Transverse colon (tissue), 4 donors: ENCODE measurements around the gene MAP3K14. TPM values are rescaled to one million over a fixed set of nuclear protein-coding genes. Genes with fewer than 3 reads are reported as not detected.
"Not testable (repeated sequence)": the region's sequence is repeated elsewhere in the genome, so short reads cannot be mapped to it uniquely, and the experiment has no call there.

Experiments used
- DNase-seq: peaks from one replicate; pipeline ENCODE4 v3.0.0-alpha.2; 2019
- H3K27ac ChIP-seq, 4 donors: fragments of 200-600 bp; sonication (generic); 2 replicates each; pipeline ENCODE4 v1.5.1; 2016 to 2018; ENCODE audit warnings: inconsistent platforms in 4 of 4
- H3K27me3 ChIP-seq: fragments of 200-600 bp; sonication (generic); 2 replicates; pipeline ENCODE4 v1.5.1; 2017; ENCODE audit warnings: inconsistent platforms
- H3K36me3 ChIP-seq, 4 donors: fragments of 200-600 bp; sonication (generic); 2 replicates each; pipeline ENCODE4 v1.5.1; 2017 to 2019; ENCODE audit warnings: inconsistent platforms in 4 of 4
- H3K4me1 ChIP-seq, 4 donors: fragments of 200-600 bp; sonication (generic); 2 replicates each; pipeline ENCODE4 v1.5.1; 2017 to 2020; ENCODE audit warnings: inconsistent platforms in 4 of 4
- H3K4me3 ChIP-seq, 4 donors: fragments of 200-600 bp; sonication (generic); 1 replicate in 1 of 4; 2 replicates in 3 of 4; pipeline versions ENCODE4 v1.5.1 to v1.6.1; 2017 to 2019; ENCODE audit warnings: inconsistent platforms in 4 of 4
- H3K9me3 ChIP-seq, 2 donors: fragments of 200-600 bp; sonication (generic); 2 replicates each; pipeline ENCODE4 v1.5.1; 2017 to 2019; ENCODE audit warnings: inconsistent platforms in 2 of 2
- EP300 ChIP-seq: sonication (generic); formaldehyde crosslinking; IDR thresholded peaks from one replicate; pipeline ENCODE4 v1.6.1; 2017; ENCODE audit warnings: antibody characterized with exemption, low read depth
- POLR2A ChIP-seq: fragments of 450-650 bp; IDR thresholded peaks from one replicate; pipeline ENCODE4 v1.6.1; 2016; ENCODE audit warnings: antibody characterized with exemption, mild to moderate bottlenecking, moderate library complexity
- POLR2AphosphoS5 ChIP-seq, 3 donors: sonication (generic); formaldehyde crosslinking; IDR thresholded peaks; one replicate each; pipeline ENCODE4 v1.6.1; 2016; ENCODE audit warnings: antibody characterized with exemption in 3 of 3
- WGBS, 2 donors: methylation state at CpG; one replicate each; pipeline ENCODE4 v1.1.5; 2018; ENCODE audit warnings: low coverage in 1 of 2; 5-methylcytosine and 5-hydroxymethylcytosine counted together
- in situ Hi-C, 4 donors: fragments of 200-750 bp; cut with MboI; loops; one replicate each; pipeline versions ENCODE4 v1.15.0 to v1.15.1; 2017; ENCODE audit warnings: low sequenced_read_pairs in 3 of 4, low pct_ligation_motif_present in 1 of 4, low pct_unique_long_range_greater_than_20kb in 1 of 4
- intact Hi-C: fragments of 100-400 bp; cut with DNase I; formaldehyde crosslinking; loops from one replicate; pipeline ENCODE4 v1.15.1; 2023; ENCODE audit warnings: low total_unique reads
- total RNA-seq, 4 donors: library from RNA; depleted of rRNA; stranded (reverse); fragments of >200 nt; gene quantifications; one replicate each; pipeline ENCODE4 v1.1.0, GENCODE V29; 2016
- TF ChIP-seq, protein P1 (sequence below), 5 experiments: fragments of 200-600 bp in 3 of 5; fragments of 450-650 bp in 2 of 5; sonication (generic) in 3 of 5; IDR thresholded peaks; 1 replicate in 2 of 5; 2 replicates in 3 of 5; pipeline ENCODE4 v1.5.1; 2016 to 2017; ENCODE audit warnings: antibody characterized with exemption in 5 of 5, inconsistent platforms in 3 of 5, mild to moderate bottlenecking in 2 of 5, moderate library complexity in 1 of 5

Gene MAP3K14
- total RNA-seq, 4 donors from 2014 or later = 13.0 to 33.7 (median 18.7) TPM

DNA sequence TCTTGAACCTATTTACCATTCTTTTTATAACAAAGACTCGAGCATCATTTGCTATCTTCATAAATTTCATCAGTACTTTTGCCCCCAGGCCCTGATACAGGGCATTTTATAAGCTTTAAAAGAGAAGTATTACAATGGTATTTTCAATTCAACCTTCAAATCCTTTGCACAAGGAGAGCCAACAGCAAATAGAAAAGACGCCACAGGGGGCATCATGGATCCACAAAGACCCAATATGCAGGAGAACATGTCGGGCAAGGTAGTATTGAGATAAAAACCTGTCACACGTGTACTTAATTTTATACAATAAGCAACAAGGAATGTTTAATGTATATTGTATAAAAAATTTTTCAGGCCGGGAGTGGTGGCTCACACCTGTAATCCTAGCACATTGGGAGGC, 10.2 kb downstream of the MAP3K14 start:
- H3K27ac ChIP-seq = peak overlapping the region; percentile 99 to 100 (median 100)
- in situ Hi-C loops (no loop called here), intact Hi-C loops (no loop called here)
- H3K27me3 ChIP-seq = no peaks in the 10 kb centered on the region
- no peak for DNase-seq
- no peak overlapping the region for H3K4me3 ChIP-seq
- peaks cover 73 to 93% (median 79%) of the 10 kb centered on the region in 4 donors for H3K4me1 ChIP-seq
- no peaks in the 10 kb centered on the region for H3K36me3 ChIP-seq
- 54 to 66% methylated on average over 3 to 5 of the region's 5 CpGs for WGBS, 2 donors
- TF ChIP-seq POLR2AphosphoS5 (IDR thresholded peaks at IDR 0.05) (no peak), POLR2A (no peak), EP300 (no peak)
- TF ChIP-seq, protein P1, sequence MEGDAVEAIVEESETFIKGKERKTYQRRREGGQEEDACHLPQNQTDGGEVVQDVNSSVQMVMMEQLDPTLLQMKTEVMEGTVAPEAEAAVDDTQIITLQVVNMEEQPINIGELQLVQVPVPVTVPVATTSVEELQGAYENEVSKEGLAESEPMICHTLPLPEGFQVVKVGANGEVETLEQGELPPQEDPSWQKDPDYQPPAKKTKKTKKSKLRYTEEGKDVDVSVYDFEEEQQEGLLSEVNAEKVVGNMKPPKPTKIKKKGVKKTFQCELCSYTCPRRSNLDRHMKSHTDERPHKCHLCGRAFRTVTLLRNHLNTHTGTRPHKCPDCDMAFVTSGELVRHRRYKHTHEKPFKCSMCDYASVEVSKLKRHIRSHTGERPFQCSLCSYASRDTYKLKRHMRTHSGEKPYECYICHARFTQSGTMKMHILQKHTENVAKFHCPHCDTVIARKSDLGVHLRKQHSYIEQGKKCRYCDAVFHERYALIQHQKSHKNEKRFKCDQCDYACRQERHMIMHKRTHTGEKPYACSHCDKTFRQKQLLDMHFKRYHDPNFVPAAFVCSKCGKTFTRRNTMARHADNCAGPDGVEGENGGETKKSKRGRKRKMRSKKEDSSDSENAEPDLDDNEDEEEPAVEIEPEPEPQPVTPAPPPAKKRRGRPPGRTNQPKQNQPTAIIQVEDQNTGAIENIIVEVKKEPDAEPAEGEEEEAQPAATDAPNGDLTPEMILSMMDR (IDR thresholded peaks at IDR 0.05) = peak in 1 of 5 experiments; percentile 7
- no peaks in the 10 kb centered on the region for H3K9me3 ChIP-seq

GRCh38 chr17:45306094-45306493, 10.7 kb downstream of the MAP3K14 start:
- Histone ChIP-seq H3K4me1 (peaks cover 68 to 92% (median 74%) of the 10 kb centered on the region in 4 donors), H3K27ac (peak overlapping the region; percentile 99 to 100 (median 100)), H3K9me3 (no peaks in the 10 kb centered on the region), H3K36me3 (no peaks in the 10 kb centered on the region), H3K27me3 (no peaks in the 10 kb centered on the region), H3K4me3 (no peak overlapping the region)
- TF ChIP-seq, protein P1 (IDR thresholded peaks at IDR 0.05) = no peak
- TF ChIP-seq EP300 (no peak), POLR2AphosphoS5 (IDR thresholded peaks at IDR 0.05) (no peak), POLR2A (no peak)
- DNase-seq = no peak
- in situ Hi-C loops (no loop called here), intact Hi-C loops (no loop called here)
- 60 to 62% methylated on average over 1 to 4 of the region's 4 CpGs for WGBS, 2 donors

DNA sequence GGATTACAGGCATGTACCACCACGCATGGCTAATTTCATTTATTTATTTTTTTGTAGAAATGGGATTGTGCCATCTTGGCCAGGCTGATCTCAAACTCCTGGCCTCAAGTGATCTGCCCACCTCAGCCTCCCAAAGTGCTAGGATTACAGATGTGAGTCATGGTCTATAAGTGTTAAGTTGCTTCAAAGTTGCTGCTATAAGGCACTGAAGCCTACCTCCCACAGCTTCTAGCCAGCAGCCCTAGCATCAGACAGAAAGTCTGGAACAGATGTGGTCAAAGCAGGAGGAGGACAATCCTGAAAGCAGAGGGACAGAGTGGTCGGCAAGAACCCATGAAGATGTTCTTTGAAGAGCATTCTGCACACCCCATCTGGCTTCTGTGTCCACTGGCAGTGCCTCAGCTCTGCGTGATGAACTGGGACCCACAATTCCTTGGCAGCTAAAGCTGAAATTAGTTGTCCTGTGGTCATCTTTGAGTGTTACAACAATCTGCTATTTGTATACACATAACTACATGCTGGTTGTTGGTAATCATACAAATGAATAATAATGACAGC, 11.2 kb downstream of the MAP3K14 start:
- no peak overlapping the region for H3K4me3 ChIP-seq
- TF ChIP-seq POLR2AphosphoS5 (IDR thresholded peaks at IDR 0.05) = no peak
- TF ChIP-seq, protein P1 (IDR thresholded peaks at IDR 0.05) = no peak
- TF ChIP-seq EP300 = no peak
- no peak for TF ChIP-seq POLR2A
- 83 to 100% methylated on average over 1 to 3 of the region's 3 CpGs for WGBS, 2 donors
- in situ Hi-C loops (no loop called here), intact Hi-C loops (no loop called here)
- no peaks in the 10 kb centered on the region for H3K36me3 ChIP-seq
- H3K27ac ChIP-seq = peak overlapping the region; percentile 99 to 100 (median 100)
- no peaks in the 10 kb centered on the region for H3K27me3 ChIP-seq
- no peak for DNase-seq
- peaks cover 64 to 92% (median 70%) of the 10 kb centered on the region in 4 donors for H3K4me1 ChIP-seq
- H3K9me3 ChIP-seq = no peaks in the 10 kb centered on the region

GRCh38 chr17:45302649-45303173, 14.1 kb downstream of the MAP3K14 start:
- intact Hi-C loops = no loop called here
- Histone ChIP-seq H3K27me3 (no peaks in the 10 kb centered on the region), H3K27ac (peak overlapping the region; percentile 73 to 100 (median 92)), H3K9me3 (no peaks in the 10 kb centered on the region), H3K4me1 (peaks cover 56 to 92% (median 68%) of the 10 kb centered on the region in 4 donors), H3K36me3 (no peaks in the 10 kb centered on the region), H3K4me3 (no peak overlapping the region)
- TF ChIP-seq POLR2AphosphoS5 (IDR thresholded peaks at IDR 0.05) (no peak), POLR2A (no peak), EP300 (no peak)
- TF ChIP-seq, protein P1 (IDR thresholded peaks at IDR 0.05) = no peak
- peak; percentile 60 for DNase-seq
- in situ Hi-C loops = no loop called here
- 63 to 86% methylated on average over 2 to 10 of the region's 10 CpGs for WGBS, 2 donors

DNA sequence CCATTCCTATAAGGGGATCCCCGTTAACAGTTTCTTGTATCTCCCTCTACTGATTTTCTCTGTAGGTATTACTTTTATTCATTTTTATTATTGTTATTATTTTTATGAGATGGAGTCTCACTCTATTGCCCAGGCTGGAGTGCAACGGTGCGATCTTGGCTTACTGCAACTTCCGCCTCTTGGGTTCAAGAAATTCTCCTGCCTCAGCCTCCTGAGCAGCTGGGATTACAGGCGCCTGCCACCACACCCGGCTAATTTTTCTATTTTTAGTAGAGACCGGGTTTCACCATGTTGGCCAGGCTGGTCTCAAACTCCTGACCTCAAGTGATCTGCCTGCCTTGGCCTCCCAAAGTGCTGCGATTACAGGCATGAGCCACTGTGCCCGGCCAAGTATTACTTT, 14.6 kb downstream of the MAP3K14 start:
- H3K4me3 ChIP-seq, H3K36me3 ChIP-seq, intact Hi-C loops, H3K9me3 ChIP-seq, DNase-seq, in situ Hi-C loops, H3K27me3 ChIP-seq: not testable (repeated sequence)
- WGBS, 2 donors = 64% methylated on average over 9 of the region's 9 CpGs; no CpG with 5 or more reads in 1 of the 2 donors
- peak overlapping the region; percentile 73 to 100 (median 92) for H3K27ac ChIP-seq
- peaks cover 52 to 92% (median 68%) of the 10 kb centered on the region in 4 donors for H3K4me1 ChIP-seq
